ENCODE results near the gene SFXN3. TPM values are rescaled to one million over a fixed set of nuclear protein-coding genes. Genes with fewer than 3 reads are reported as not detected.
A peak's percentile ranks its signal among the peaks of the same experiment; 100 is the strongest.

SFXN3 gene
- total RNA-seq, 1 donor from 2014 or later, result 0.09 TPM

DNA sequence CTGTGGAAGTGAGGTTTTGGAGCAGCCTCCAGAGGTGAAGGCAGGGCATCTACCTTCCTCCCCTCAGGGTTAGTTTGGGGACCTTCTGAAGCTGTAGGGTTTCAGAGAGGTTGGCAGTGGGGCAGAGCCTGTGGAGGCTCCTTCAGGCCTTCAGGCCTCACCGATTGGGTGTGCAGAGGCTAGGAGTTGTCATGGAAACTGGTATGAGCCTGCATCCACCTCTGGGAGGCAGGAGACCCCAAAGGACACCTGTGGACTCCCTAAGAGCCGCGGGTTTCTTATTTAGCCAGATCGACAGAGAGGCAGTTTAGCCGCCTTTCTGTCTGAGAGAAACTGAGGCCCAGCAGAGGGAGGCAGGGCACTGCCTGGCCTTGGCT lies 29.4 kb upstream of the SFXN3 start:
- DNase-seq (ENCODE audit: low spot score), result no peak
- TF ChIP-seq EZH2phosphoT487 (IDR thresholded peaks at IDR 0.05) (no peak), EZH2 (IDR thresholded peaks at IDR 0.05) (no peak)
- TF ChIP-seq, protein P1, sequence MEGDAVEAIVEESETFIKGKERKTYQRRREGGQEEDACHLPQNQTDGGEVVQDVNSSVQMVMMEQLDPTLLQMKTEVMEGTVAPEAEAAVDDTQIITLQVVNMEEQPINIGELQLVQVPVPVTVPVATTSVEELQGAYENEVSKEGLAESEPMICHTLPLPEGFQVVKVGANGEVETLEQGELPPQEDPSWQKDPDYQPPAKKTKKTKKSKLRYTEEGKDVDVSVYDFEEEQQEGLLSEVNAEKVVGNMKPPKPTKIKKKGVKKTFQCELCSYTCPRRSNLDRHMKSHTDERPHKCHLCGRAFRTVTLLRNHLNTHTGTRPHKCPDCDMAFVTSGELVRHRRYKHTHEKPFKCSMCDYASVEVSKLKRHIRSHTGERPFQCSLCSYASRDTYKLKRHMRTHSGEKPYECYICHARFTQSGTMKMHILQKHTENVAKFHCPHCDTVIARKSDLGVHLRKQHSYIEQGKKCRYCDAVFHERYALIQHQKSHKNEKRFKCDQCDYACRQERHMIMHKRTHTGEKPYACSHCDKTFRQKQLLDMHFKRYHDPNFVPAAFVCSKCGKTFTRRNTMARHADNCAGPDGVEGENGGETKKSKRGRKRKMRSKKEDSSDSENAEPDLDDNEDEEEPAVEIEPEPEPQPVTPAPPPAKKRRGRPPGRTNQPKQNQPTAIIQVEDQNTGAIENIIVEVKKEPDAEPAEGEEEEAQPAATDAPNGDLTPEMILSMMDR (IDR thresholded peaks at IDR 0.05), result no peak
- Histone ChIP-seq H3K36me3 (no peaks in the 10 kb centered on the region), H4K20me1 (ENCODE audit: low read depth) (peaks cover 29% of the 10 kb centered on the region), H3K79me2 (ENCODE audit: low read depth) (peaks cover 43% of the 10 kb centered on the region), H3K9ac (no peak overlapping the region), H3K4me3 (peak overlapping the region; percentile 96), H3K4me2 (peak overlapping the region; percentile 85), H3K9me3 (ENCODE audit: low read depth) (no peaks in the 10 kb centered on the region), H3K27ac (no peak overlapping the region), H2AFZ (replicated peaks) (no peak overlapping the region), H3K4me1 (peaks cover 9% of the 10 kb centered on the region), H3F3A (ENCODE audit: low read depth) (peaks cover 31% of the 10 kb centered on the region), H3K27me3 (no peaks in the 10 kb centered on the region)
- H3K9me3 Mint-ChIP-seq, result no peaks in the 10 kb centered on the region
- no peak overlapping the region for H3K27ac Mint-ChIP-seq
- peaks cover 10% of the 10 kb centered on the region for H3K27me3 Mint-ChIP-seq (ENCODE audit: insufficient read depth, low read depth)
- peak overlapping the region; percentile 87 for H3K4me3 Mint-ChIP-seq
- H3K36me3 Mint-ChIP-seq, result peaks cover 10% of the 10 kb centered on the region
- peaks cover 16% of the 10 kb centered on the region for H3K4me1 Mint-ChIP-seq

DNA sequence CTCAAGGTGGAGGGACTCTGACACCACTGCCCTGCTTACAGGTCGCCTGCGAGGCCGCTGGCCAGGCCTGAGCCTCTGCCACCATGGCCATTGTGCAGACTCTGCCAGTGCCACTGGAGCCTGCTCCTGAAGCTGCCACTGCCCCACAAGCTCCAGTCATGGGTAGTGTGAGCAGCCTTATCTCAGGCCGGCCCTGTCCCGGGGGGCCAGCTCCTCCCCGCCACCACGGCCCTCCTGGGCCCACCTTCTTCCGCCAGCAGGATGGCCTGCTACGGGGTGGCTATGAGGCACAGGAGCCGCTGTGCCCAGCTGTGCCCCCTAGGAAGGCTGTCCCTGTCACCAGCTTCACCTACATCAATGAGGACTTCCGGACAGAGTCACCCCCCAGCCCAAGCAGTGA lies 28.6 kb upstream of the SFXN3 start:
- Histone ChIP-seq H3K79me2 (ENCODE audit: low read depth) (peaks cover 43% of the 10 kb centered on the region), H3K9me3 (ENCODE audit: low read depth) (no peaks in the 10 kb centered on the region), H3K27ac (no peak overlapping the region), H3K27me3 (no peaks in the 10 kb centered on the region), H3K36me3 (no peaks in the 10 kb centered on the region), H3F3A (ENCODE audit: low read depth) (peaks cover 30% of the 10 kb centered on the region), H3K4me1 (peaks cover 8% of the 10 kb centered on the region), H2AFZ (replicated peaks) (no peak overlapping the region), H4K20me1 (ENCODE audit: low read depth) (peaks cover 29% of the 10 kb centered on the region), H3K4me2 (no peak overlapping the region), H3K9ac (no peak overlapping the region), H3K4me3 (no peak overlapping the region)
- Mint-ChIP-seq H3K27me3 (ENCODE audit: insufficient read depth, low read depth) (peaks cover 10% of the 10 kb centered on the region), H3K9me3 (no peaks in the 10 kb centered on the region), H3K4me3 (peak overlapping the region; percentile 41), H3K36me3 (peaks cover 10% of the 10 kb centered on the region), H3K4me1 (peaks cover 16% of the 10 kb centered on the region), H3K27ac (no peak overlapping the region)
- no peak for TF ChIP-seq EZH2 (IDR thresholded peaks at IDR 0.05)
- TF ChIP-seq, protein P1 (IDR thresholded peaks at IDR 0.05), result no peak
- no peak for TF ChIP-seq EZH2phosphoT487 (IDR thresholded peaks at IDR 0.05)
- DNase-seq (ENCODE audit: low spot score), result no peak

DNA sequence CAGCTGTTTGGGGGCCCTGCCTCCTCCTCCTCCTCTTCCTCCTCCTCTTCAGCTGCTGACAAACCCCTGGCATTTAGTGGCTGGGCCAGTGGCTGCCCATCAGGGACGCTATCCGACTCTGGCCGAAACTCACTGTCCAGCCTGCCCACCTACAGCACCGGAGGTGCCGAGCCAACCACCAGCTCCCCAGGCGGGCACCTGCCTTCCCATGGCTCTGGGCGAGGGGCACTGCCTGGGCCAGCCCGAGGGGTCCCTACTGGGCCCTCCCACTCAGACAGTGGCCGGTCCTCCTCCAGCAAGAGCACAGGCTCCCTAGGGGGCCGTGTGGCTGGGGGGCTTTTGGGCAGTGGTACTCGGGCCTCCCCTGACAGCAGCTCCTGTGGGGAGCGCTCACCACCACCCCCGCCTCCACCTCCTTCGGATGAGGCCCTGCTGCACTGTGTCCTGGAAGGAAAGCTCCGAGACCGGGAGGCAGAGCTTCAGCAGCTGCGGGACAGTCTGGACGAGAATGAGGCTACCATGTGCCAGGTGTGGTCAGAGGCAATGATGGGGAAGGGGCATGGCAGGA lies 27.3 kb upstream of the SFXN3 start:
- H3K79me2 ChIP-seq (ENCODE audit: low read depth), result peaks cover 40% of the 10 kb centered on the region
- peaks cover 18% of the 10 kb centered on the region for H3F3A ChIP-seq (ENCODE audit: low read depth)
- H3K27me3 ChIP-seq, result no peaks in the 10 kb centered on the region
- H3K4me3 Mint-ChIP-seq, result no peak overlapping the region
- no peak overlapping the region for H3K27ac ChIP-seq
- TF ChIP-seq EZH2phosphoT487 (IDR thresholded peaks at IDR 0.05) (no peak), EZH2 (IDR thresholded peaks at IDR 0.05) (no peak)
- TF ChIP-seq, protein P1 (IDR thresholded peaks at IDR 0.05), result no peak
- peaks cover 29% of the 10 kb centered on the region for H4K20me1 ChIP-seq (ENCODE audit: low read depth)
- peaks cover 10% of the 10 kb centered on the region for H3K36me3 Mint-ChIP-seq
- peaks cover 15% of the 10 kb centered on the region for H3K4me1 ChIP-seq
- no peaks in the 10 kb centered on the region for H3K36me3 ChIP-seq
- H3K9me3 ChIP-seq (ENCODE audit: low read depth), result no peaks in the 10 kb centered on the region
- DNase-seq (ENCODE audit: low spot score), result no peak
- no peak overlapping the region for H2AFZ ChIP-seq (replicated peaks)
- no peak overlapping the region for H3K27ac Mint-ChIP-seq
- no peaks in the 10 kb centered on the region for H3K9me3 Mint-ChIP-seq
- H3K9ac ChIP-seq, result no peak overlapping the region
- H3K27me3 Mint-ChIP-seq (ENCODE audit: insufficient read depth, low read depth), result peaks cover 11% of the 10 kb centered on the region
- H3K4me1 Mint-ChIP-seq, result peaks cover 12% of the 10 kb centered on the region
- no peak overlapping the region for H3K4me3 ChIP-seq
- H3K4me2 ChIP-seq, result no peak overlapping the region
